MCF 10A (cell line): Measurements from ENCODE around the gene LOXL4. TPM values are rescaled to one million over a fixed set of nuclear protein-coding genes. Genes with fewer than 3 reads are reported as not detected.

Experiments
- BruUV-seq: library from RNA; stranded (reverse); fragments of 400-500 nt; replicated peaks from 2 replicates; lab custom pipeline; 2021; lab: Mats Ljungman, UMichigan
- CTCF ChIA-PET: fragments of 300-600 bp; sonication (Branson Sonifier 250); formaldehyde crosslinking; extraction: SDS; loops from one replicate; lab custom pipeline; 2021; ENCODE audit warnings: antibody characterized with exemption, inconsistent platforms; lab: Yijun Ruan, JAX
- POLR2A ChIA-PET: fragments of 300-600, 350-650 bp; sonication (Branson Sonifier 250); formaldehyde crosslinking; extraction: SDS; loops from one replicate; lab custom pipeline; 2020; ENCODE audit warnings: antibody characterized with exemption, inconsistent platforms; lab: Yijun Ruan, JAX
- DNase-seq: peaks from one replicate; pipeline ENCODE4 v3.0.0-alpha.2; 2018; ENCODE audit not compliant: unreplicated experiment
- H3K27ac Mint-ChIP-seq: one replicate; pipeline ENCODE4 v1.8.0; 2022; ENCODE audit warnings: mild to moderate bottlenecking, low read depth, mixed read lengths; ENCODE audit not compliant: unreplicated experiment
- H3K27me3 Mint-ChIP-seq: one replicate; pipeline ENCODE4 v1.8.0; 2022; ENCODE audit warnings: mixed read lengths; ENCODE audit not compliant: insufficient read depth, unreplicated experiment
- H3K36me3 Mint-ChIP-seq: one replicate; pipeline ENCODE4 v1.8.0; 2022; ENCODE audit warnings: mild to moderate bottlenecking, moderate library complexity, mixed read lengths; ENCODE audit not compliant: insufficient read depth, unreplicated experiment
- H3K4me1 Mint-ChIP-seq: one replicate; pipeline ENCODE4 v1.8.0; 2022; ENCODE audit warnings: mixed read lengths; ENCODE audit not compliant: insufficient read depth, unreplicated experiment
- H3K4me3 Mint-ChIP-seq: one replicate; pipeline ENCODE4 v1.8.0; 2022; ENCODE audit warnings: mild to moderate bottlenecking, moderate library complexity, mixed read lengths; ENCODE audit not compliant: unreplicated experiment
- H3K9me3 Mint-ChIP-seq: one replicate; pipeline ENCODE4 v1.8.0; 2022; ENCODE audit warnings: mixed read lengths; ENCODE audit not compliant: unreplicated experiment
- intact Hi-C: fragments of 100-400 bp; cut with micrococcal nuclease; formaldehyde crosslinking; loops from 2 replicates; pipeline ENCODE4 v1.14.1; 2022
- total RNA-seq: library from RNA; stranded (reverse); gene quantifications from 2 replicates; pipeline ENCODE4 v1.2.3, GENCODE V29; 2022
- TF ChIP-seq, protein P1 (sequence below): fragments of 200-600 bp; IDR thresholded peaks from one replicate; pipeline ENCODE4 v1.8.0; 2022; ENCODE audit warnings: antibody characterized with exemption, mild to moderate bottlenecking; ENCODE audit not compliant: unreplicated experiment

Gene LOXL4
- total RNA-seq, 1 experiment from 2014 or later: not detected

DNA sequence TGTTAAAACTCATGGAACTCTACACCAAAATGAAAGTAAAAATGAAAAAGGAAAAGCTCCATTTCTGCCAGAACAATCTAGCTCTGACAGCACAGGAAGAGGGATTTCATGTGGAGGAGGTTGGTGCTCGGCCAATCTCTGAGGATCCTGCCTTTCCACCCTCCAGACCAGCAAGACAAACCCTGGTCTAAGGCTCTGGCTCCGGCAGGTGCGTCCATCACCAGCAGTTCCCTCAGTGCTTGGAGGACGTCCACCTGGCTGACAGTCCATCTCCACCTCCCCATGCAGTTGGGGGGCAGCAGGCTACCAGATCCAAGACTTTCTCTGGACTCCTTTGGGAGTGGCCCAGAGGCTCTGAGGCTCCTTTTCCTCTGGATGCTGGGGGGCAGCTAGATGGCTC lies 25.0 kb upstream of the LOXL4 start:
- no peak overlapping the region for H3K4me3 Mint-ChIP-seq
- H3K9me3 Mint-ChIP-seq: no peaks in the 10 kb centered on the region
- ChIA-PET POLR2A (no interaction called here), CTCF (interaction anchor here (1.0 to 2.8 kb wide), 3 partner anchors 17 to 50 kb away, joined by 4 to 18 read pairs (median 6); no protein-coding TSS in a partner anchor)
- DNase-seq: no peak
- peaks cover 11% of the 10 kb centered on the region for H3K27me3 Mint-ChIP-seq
- peaks cover 20% of the 10 kb centered on the region for H3K4me1 Mint-ChIP-seq
- TF ChIP-seq, protein P1, sequence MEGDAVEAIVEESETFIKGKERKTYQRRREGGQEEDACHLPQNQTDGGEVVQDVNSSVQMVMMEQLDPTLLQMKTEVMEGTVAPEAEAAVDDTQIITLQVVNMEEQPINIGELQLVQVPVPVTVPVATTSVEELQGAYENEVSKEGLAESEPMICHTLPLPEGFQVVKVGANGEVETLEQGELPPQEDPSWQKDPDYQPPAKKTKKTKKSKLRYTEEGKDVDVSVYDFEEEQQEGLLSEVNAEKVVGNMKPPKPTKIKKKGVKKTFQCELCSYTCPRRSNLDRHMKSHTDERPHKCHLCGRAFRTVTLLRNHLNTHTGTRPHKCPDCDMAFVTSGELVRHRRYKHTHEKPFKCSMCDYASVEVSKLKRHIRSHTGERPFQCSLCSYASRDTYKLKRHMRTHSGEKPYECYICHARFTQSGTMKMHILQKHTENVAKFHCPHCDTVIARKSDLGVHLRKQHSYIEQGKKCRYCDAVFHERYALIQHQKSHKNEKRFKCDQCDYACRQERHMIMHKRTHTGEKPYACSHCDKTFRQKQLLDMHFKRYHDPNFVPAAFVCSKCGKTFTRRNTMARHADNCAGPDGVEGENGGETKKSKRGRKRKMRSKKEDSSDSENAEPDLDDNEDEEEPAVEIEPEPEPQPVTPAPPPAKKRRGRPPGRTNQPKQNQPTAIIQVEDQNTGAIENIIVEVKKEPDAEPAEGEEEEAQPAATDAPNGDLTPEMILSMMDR: no peak
- BruUV-seq: no TSS peak
- no peaks in the 10 kb centered on the region for H3K36me3 Mint-ChIP-seq
- intact Hi-C loops: no loop called here
- peak overlapping the region; percentile 51 for H3K27ac Mint-ChIP-seq

DNA sequence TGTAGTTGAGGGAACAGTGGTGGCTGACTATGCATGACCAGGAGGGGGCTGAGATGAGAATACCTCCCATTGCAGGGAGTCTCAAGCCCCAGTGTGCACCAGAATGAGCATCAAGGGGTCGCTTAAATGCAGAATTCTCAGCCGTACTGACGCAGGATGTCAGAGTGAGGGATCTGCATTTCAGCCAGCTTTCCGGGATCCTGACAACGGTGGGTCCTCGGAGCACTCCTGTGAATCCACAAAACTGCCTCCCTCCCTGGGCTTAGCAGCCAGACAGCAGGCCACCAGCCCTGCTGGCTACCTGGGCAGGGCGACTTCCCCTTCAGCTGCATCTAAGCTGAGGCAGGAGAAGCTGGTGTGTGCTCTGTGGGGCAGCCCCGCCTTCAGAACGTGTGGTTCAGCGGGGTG lies 21.8 kb upstream of the LOXL4 start:
- Mint-ChIP-seq H3K4me1 (peaks cover 6% of the 10 kb centered on the region), H3K4me3 (no peak overlapping the region), H3K27me3 (peaks cover 16% of the 10 kb centered on the region), H3K9me3 (no peaks in the 10 kb centered on the region), H3K27ac (no peak overlapping the region), H3K36me3 (no peaks in the 10 kb centered on the region)
- no peak for DNase-seq
- CTCF ChIA-PET: interaction anchor here (0.8 to 0.9 kb wide), 2 partner anchors 12 to 20 kb away, joined by 3 read pairs; no protein-coding TSS in a partner anchor
- TF ChIP-seq, protein P1: no peak
- POLR2A ChIA-PET: interaction anchor here (0.6 kb wide), 1 partner anchor 16 kb away, joined by 3 read pairs; no protein-coding TSS in a partner anchor
- no TSS peak for BruUV-seq
- intact Hi-C loops: no loop called here

DNA sequence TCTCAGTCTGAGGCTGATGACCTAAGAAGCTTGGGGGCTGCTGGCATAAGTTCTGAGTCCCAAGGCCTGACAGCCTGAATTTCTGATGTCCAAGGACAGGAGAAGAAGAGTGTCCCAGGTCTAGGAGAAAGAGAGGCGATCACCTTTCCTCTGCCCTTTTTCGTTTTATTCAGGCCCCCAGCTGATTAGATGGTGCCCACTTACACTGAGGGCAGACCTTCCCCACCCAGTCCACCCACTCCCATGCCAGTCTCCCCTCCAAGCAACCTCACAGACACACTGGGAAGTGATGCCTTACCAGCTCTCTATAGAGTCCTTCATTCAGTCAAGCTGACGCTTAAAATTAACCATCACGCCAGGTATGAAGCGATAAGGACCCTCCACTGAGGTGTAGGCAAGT lies 19.3 kb upstream of the LOXL4 start:
- Mint-ChIP-seq H3K27me3 (peaks cover 41% of the 10 kb centered on the region), H3K9me3 (no peaks in the 10 kb centered on the region), H3K36me3 (no peaks in the 10 kb centered on the region), H3K27ac (no peak overlapping the region), H3K4me3 (no peak overlapping the region), H3K4me1 (no peaks in the 10 kb centered on the region)
- TF ChIP-seq, protein P1: no peak
- no TSS peak for BruUV-seq
- ChIA-PET POLR2A (no interaction called here), CTCF (interaction anchor here (0.6 to 4.7 kb wide), 4 partner anchors 23 to 1067 kb away, joined by 3 to 24 read pairs (median 4); no protein-coding TSS in a partner anchor)
- intact Hi-C loops: no loop called here
- DNase-seq: no peak

DNA sequence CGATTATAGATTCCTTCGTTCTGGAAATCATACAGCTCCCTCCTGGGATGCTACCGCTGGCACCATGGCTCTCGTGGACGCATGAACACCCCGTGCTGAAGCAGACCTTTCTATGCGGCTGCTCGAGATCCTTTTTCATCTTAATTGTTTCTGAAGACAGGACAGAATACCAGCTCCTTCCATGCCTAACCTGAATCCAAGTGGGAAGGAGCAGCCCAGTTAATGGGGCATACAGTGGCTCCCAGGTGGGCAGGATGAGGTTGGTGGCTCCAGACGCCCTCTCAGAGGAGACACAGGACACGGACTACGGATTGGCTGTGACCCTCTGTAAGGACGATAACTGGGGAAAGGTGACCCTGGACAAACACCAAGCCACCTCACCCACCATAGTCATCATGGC lies 18.4 kb upstream of the LOXL4 start:
- ChIA-PET CTCF (interaction anchor here (0.7 to 4.7 kb wide), 4 partner anchors 24 to 1198 kb away, joined by 3 to 24 read pairs (median 4); no protein-coding TSS in a partner anchor), POLR2A (interaction anchor here (0.6 kb wide), 1 partner anchor 13 kb away, joined by 3 read pairs; no protein-coding TSS in a partner anchor)
- intact Hi-C loops: no loop called here
- H3K27ac Mint-ChIP-seq: no peak overlapping the region
- H3K27me3 Mint-ChIP-seq: peaks cover 50% of the 10 kb centered on the region
- DNase-seq: no peak
- no peaks in the 10 kb centered on the region for H3K36me3 Mint-ChIP-seq
- H3K4me1 Mint-ChIP-seq: no peaks in the 10 kb centered on the region
- TF ChIP-seq, protein P1: no peak
- H3K9me3 Mint-ChIP-seq: no peaks in the 10 kb centered on the region
- no peak overlapping the region for H3K4me3 Mint-ChIP-seq
- BruUV-seq: no TSS peak
